GM21367 (cell line): Measurements from ENCODE around the gene NIPAL1.

Experiments used
- ATAC-seq: cut with Tn5 transposase; IDR thresholded peaks from one replicate; pipeline ENCODE4 v1.9.1; 2021; ENCODE audit not compliant: unreplicated experiment

NIPAL1 gene

DNA sequence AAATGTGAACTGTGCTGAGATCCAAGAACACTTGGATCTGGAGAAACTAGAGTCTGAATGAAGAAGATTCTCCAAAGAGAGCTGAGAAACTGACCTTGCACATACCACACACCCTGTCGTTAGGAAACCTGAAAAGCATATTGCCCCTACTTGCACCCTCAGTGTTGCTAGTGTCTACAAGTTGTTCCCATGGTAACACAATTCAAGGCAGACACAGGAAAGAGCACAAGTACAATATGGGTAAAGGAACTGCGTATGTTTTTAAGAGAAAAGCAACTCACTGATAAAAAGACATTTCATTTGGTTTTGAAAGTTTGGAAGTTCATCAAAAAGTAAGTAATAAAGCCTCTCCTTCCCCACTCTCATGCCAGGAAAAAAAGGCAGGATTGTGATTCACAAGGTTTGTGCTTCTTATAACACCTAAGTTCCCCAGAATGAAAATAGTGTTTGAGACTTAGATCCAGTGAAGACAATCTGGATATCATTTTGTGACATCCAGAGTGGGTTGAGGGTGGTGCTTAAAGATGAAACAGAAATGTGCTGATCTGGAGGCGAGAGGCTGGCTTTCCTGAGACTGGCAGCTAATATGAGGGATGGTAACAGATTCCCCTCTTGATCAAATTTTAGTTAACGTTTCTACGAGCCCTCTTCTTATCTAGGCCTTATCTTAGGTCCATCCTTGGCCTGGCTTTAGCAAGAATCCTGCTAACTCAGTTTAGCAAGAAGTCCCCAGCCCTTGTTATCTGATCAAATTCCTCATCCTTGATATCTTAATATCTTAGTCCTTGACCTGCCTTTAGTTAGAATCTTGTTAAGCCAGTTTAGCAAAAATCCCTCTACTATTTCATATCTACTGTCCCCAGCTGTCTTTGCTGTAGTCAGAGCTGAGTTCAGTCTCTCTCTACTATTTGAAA lies 42.3 kb downstream of the NIPAL1 start:
- ATAC-seq: no peak

GRCh38 chr4:48064349-48064748 lies 47.8 kb downstream of the NIPAL1 start:
- no peak for ATAC-seq

GRCh38 chr4:48065587-48066052 lies 49.0 kb downstream of the NIPAL1 start:
- peak; percentile 69 for ATAC-seq

GRCh38 chr4:48067536-48067935 lies 51.0 kb downstream of the NIPAL1 start:
- ATAC-seq: no peak

- no peak for ATAC-seq
Measured at GRCh38 chr4:48068182-48068581, 51.6 kb downstream of the NIPAL1 start.

DNA sequence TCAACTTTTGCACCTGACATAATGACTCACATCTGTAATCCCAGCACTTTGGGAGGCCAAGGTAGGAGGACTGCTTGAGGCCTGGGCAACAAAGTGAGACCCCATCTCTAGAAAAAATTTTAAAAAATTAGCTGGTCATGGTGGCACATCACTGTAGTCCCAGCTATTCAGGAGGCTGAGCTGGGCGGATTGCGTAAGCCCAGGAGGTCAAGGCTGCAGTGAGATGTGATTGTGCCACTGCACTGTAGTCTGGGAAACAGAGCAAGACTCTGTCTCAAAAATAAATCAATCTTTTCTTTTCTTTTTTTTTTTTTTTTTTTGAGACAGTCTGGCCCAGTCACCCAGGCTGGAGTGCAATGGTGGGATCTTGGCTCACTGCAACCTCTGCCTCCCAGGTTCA lies 52.5 kb downstream of the NIPAL1 start:
- ATAC-seq: no peak

DNA sequence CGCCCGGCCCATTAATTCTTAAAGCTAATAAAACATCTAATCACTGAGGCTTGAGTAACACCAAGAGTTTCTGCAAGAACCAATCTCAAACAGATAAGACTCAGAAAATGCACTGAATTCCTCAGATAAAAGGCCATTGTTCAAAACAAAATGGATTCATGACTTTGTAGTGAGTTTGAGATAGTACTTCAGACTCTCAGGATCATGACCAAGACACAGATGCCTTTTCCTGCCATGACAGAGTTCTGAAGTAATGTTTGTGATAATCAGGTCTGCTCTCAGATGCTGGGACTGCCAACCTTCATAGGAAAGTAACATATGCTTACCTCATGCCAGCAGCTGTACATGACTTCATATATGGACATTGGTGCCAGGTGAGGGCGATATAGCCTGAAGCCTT lies 54.6 kb downstream of the NIPAL1 start:
- ATAC-seq: no peak

DNA sequence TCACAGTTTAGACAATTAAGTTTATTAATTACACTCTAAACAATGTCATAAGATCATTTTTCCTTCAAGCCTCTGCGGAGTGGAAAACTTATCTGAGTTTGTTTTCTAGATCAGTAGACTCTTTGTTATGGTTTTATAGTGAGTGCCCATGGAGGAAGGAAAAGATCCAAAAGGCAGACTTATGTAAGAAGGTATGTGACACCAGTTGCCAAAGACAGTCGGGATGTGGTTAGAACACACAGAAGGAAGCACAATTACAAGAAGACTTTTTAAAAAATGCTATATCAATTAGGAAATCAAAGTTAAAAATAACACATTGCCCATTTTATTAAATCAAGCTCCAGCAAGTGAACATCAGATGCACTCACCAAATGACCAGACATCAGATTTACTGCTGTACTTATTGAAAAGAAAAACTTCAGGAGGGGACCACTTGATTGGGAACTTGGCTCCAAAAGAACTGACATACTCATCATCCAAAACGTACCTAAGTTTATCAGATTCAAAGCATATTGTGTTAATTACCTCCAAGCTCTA lies 57.1 kb downstream of the NIPAL1 start:
- ATAC-seq: no peak

DNA sequence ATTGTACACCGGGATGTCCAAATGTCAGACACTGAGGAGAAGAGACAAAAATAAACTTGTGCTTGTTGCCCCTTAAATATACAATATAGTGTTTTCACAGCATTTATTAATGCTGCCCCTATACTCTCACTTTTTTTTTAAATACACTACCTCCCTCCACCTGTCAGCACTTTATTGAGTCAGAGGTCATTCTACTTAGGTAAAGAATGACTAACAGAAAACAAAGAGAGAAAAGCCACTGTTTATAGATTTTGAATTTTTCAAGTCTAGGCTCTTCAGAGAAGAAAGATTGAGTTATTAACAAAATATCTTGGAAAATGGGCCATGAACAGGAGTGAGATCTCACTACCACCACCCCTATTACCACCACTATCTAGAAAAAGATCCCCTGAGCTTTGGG lies 58.1 kb downstream of the NIPAL1 start:
- ATAC-seq: no peak

- ATAC-seq: no peak
Measured at GRCh38 chr4:48078425-48078824, 61.9 kb downstream of the NIPAL1 start.

GRCh38 chr4:48078862-48079655 lies 62.5 kb downstream of the NIPAL1 start:
- ATAC-seq: no peak

DNA sequence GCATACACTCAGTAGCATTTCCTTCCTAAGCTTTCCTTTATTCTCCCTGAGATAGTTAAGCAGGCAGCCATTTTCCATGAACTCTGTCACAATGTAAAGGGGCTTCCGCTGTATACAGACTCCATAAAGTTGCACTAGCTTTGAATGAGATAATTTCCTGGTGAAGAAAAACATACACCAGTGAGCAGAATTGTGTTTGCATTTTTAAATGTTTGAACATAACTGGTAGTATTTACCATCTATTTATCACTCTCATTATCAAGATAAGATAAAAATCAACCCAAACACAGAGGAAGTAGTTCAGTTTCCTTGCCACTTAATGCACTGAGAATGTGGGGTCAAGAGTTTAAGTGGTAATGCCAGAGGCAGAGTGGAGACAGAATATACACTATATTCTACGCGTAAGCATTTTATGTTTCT lies 63.4 kb downstream of the NIPAL1 start:
- ATAC-seq: no peak

DNA sequence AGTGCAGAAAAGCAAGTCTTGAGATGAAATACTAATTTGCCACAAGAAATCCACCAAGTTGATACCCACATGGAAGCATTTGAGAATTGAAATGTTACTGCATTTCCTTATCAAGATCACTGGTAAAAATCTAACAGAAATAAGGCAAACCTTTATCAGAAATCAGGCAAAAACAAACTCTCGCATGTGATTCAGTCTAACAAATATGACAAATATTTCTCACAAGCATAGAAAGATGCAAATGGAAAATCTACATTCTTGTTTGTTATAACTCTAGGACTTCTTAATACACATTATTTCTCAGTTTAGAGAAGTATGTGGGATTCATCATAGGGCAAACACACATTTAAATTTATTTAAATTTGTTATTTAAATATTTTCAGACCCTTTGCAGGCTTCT lies 64.6 kb downstream of the NIPAL1 start:
- ATAC-seq: no peak

DNA sequence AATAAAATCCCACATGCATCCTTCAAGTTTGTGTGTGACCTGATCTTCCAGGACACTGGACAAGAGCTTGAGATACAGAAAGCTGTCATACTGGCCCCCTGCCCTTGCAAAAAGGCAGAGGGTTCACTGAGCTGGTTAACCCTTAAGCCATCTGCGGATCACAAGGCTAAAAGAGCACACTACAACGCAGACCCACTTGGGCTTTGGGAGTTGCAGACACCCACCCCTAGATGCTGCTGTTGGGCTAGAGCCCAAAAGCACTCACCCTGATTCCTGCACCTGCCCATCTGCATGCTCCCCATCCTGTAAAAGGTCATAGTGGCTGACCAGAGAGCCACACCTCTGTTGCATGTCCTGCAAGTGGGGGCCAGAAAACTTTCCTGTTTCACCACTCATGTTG lies 66.4 kb downstream of the NIPAL1 start:
- ATAC-seq: no peak

DNA sequence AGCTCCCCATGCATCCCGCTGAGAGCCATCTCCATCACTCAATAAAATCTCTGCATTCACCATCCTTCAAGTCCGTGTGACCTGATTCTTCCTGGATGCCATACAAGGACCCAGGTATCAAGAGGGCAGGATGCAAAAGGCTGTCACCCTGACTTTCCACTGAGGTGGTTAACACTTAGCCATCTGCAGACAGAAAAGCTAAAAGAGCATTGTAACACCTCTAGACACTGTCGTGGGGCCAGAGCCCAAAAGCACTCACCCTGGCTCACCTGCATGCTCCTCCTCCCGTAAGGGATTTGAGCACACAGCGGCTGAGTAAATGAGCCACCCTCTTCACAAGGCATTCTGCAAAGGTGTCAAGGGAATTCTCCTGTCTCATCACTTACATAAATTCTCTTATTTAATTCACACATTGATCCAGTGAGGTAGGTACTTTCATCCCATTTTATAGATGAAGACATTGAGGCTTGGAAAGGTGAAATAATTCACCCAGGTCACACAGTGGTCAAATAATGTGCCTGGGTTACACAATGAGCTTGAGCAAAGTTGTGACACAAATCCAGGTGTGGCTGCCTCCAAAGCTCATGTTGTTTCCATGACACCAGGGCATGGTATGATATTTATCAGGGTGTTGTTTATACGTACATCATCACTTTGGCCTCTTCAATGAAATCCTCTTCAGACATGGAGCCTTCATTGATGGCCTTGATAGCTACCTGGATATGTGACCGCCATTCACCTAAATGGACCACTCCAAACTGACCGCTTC lies 69.4 kb downstream of the NIPAL1 start:
- ATAC-seq: no peak
